Measurements from ENCODE around the gene PLSCR3.

Gene PLSCR3

GRCh38 chr17:7341842-7342241, 52.5 kb downstream of the PLSCR3 start:
- TF ChIP-seq ZFX (IDR thresholded peaks at IDR 0.05) (no peak), CTCF (conservative IDR thresholded peaks at IDR 0.05) (no peak)
- H3K27ac ChIP-seq = no peak overlapping the region

DNA sequence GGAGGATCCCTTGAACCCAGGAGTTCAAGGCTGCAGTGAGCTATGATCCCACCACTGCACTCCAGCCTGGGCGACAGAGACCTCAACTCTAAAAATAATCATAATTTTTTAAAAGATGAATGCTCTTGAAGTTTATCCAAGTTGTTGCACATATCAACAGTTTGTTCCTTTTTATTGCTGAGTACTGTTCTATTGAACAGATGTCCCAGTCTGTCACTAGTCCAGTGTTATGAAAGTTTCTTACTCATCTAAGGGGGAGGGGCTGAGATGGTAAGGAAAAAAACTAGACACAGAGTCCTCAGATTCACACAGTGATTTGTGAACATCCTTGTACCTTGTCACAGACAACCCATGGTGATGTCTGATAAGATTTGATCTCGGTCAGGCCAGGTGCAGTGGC, 54.1 kb downstream of the PLSCR3 start:
- H3K27ac ChIP-seq = no peak overlapping the region
- no peak for TF ChIP-seq ZFX (IDR thresholded peaks at IDR 0.05)
- TF ChIP-seq CTCF (conservative IDR thresholded peaks at IDR 0.05) = no peak
